Measurements from ENCODE around the gene BGN. TPM values are rescaled to one million over a fixed set of nuclear protein-coding genes. Genes with fewer than 3 reads are reported as not detected.

BGN gene
- total RNA-seq, 1 experiment from 2014 or later, result 0.37 TPM

DNA sequence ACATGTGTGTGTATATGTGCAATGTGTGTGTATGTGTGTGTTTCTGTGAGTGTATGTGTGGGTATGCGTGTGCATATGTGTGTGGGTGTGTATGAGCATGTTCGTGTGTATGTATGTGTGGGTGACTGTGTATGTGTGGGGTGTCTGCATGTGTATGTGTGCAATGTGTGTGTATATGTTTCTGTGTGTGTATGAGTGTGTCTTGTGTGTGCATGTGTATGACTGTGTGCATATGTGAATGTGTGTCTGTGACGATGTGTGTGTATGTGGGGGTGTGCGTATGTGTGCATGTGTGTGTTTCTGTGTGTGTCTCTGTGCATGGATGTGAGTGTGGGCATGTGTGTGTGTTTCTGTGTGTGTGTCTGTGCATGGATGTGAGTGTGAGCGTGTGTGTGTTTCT, 18.5 kb downstream of the BGN start:
- no peaks in the 10 kb centered on the region for H3K79me2 ChIP-seq (ENCODE audit: insufficient read depth, low read length)
- no peak overlapping the region for H2AFZ ChIP-seq (ENCODE audit: low read depth, low read length, poor library complexity, severe bottlenecking)
- ChIA-PET POLR2A (no interaction called here), CTCF (no interaction called here), RAD21 (ENCODE audit: low non-redundant PET in 1 of 2, low total read pairs in 2 of 2, uncharacterized antibody in 2 of 2, unreplicated experiment in 2 of 2) (no interaction called here)
- DNase-seq (ENCODE audit: low read depth, low spot score), result no peak
- H3K4me1 ChIP-seq (ENCODE audit: control insufficient read depth in 1 of 2, insufficient read depth in 2 of 2, low read length in 2 of 2), result no peaks in the 10 kb centered on the region
- no peaks in the 10 kb centered on the region for H3K36me3 ChIP-seq (ENCODE audit: control insufficient read depth in 1 of 2, insufficient read depth in 2 of 2, low read length in 2 of 2)
- no TSS peak for BruUV-seq (replicated peaks)
- no peak for TF ChIP-seq SP1 (IDR thresholded peaks at IDR 0.05; ENCODE audit: low read depth)
- no peak for TF ChIP-seq EZH2phosphoT487 (IDR thresholded peaks at IDR 0.05; ENCODE audit: borderline replicate concordance)
- no peak for TF ChIP-seq MAX (IDR thresholded peaks at IDR 0.05)
- TF ChIP-seq ZFX (IDR thresholded peaks at IDR 0.05), result no peak
- no peak for TF ChIP-seq POLR2AphosphoS5 (IDR thresholded peaks at IDR 0.05; ENCODE audit: low read depth, low read length)
- TF ChIP-seq ZNF274 (IDR thresholded peaks at IDR 0.05; ENCODE audit: low read depth, low read length), result no peak
- TF ChIP-seq CEBPB (IDR thresholded peaks at IDR 0.05; ENCODE audit: low read depth), result no peak
- no peak for TF ChIP-seq REST (IDR thresholded peaks at IDR 0.05; ENCODE audit: low read depth)
- TF ChIP-seq SIN3A (IDR thresholded peaks at IDR 0.05; ENCODE audit: low read depth), result no peak
- no peak for TF ChIP-seq ATF3 (IDR thresholded peaks at IDR 0.05)
- TF ChIP-seq EZH2 (IDR thresholded peaks at IDR 0.05), result no peak
- no peak for TF ChIP-seq ELF1 (IDR thresholded peaks at IDR 0.05; ENCODE audit: borderline replicate concordance, low read depth)
- TF ChIP-seq EGR1 (IDR thresholded peaks at IDR 0.05; ENCODE audit: low read depth), result no peak
- no peak for TF ChIP-seq ZBTB33 (IDR thresholded peaks at IDR 0.05; ENCODE audit: extremely low read depth, insufficient replicate concordance, low read length)
- TF ChIP-seq JUND (IDR thresholded peaks at IDR 0.05), result no peak
- no peak for TF ChIP-seq POLR2A (IDR thresholded peaks at IDR 0.05; ENCODE audit: borderline replicate concordance, extremely low read depth, insufficient read depth, insufficient read length)
- no peak for TF ChIP-seq FOSL1 (IDR thresholded peaks at IDR 0.05; ENCODE audit: low read depth)
- TF ChIP-seq CBX3 (IDR thresholded peaks at IDR 0.05; ENCODE audit: low read depth), result no peak
- no peak for TF ChIP-seq TCF7L2 (IDR thresholded peaks at IDR 0.05; ENCODE audit: borderline replicate concordance, extremely low read depth, insufficient read depth, insufficient read length)
- TF ChIP-seq SRF (IDR thresholded peaks at IDR 0.05; ENCODE audit: low read depth), result no peak
- H4K20me1 ChIP-seq (ENCODE audit: insufficient read depth), result no peaks in the 10 kb centered on the region
- no peaks in the 10 kb centered on the region for H3K9me3 ChIP-seq (ENCODE audit: control insufficient read depth in 1 of 2, insufficient read depth in 1 of 2, low read depth in 1 of 2, low read length in 2 of 2)
- intact Hi-C loops (cut with micrococcal nuclease), result no loop called here
- no peaks in the 10 kb centered on the region for H3K9me2 ChIP-seq (ENCODE audit: insufficient read depth)
- no peak overlapping the region for H3K4me2 ChIP-seq (ENCODE audit: low read length)
- H3K9ac ChIP-seq (ENCODE audit: low read length), result no peak overlapping the region
- no peak for ATAC-seq
- no peak overlapping the region for H3K27ac ChIP-seq (ENCODE audit: low read depth, low read length)
- H3K27me3 ChIP-seq (ENCODE audit: insufficient read depth, low read length), result no peaks in the 10 kb centered on the region
- H3K4me3 ChIP-seq (replicated peaks in 1 of 2; ENCODE audit: low read depth in 1 of 2, low read length in 2 of 2), result no peak overlapping the region

Data from HCT116 (cell line).